ENCODE results near the gene PRKCE. TPM values are rescaled to one million over a fixed set of nuclear protein-coding genes. Genes with fewer than 3 reads are reported as not detected.

The PRKCE gene
- total and polyA plus RNA-seq, 2 of the 8 experiments (the other 6 are each of a cell fraction or from before 2014, with no cell fraction given), result 0.54 to 2.1 TPM

- Histone ChIP-seq H3K4me2 (ENCODE audit: insufficient read depth in 1 of 2, low read depth in 2 of 2, low read length in 2 of 2) (no peak overlapping the region), H3K4me3 (ENCODE audit: extremely low read depth in 1 of 4, insufficient read depth in 2 of 4, low read depth in 3 of 4, low read length in 4 of 4) (no peak overlapping the region), H2BK20ac (ENCODE audit: low read length) (no peak overlapping the region), H2AFZ (ENCODE audit: low read length) (no peak overlapping the region), H4K20me1 (replicated peaks in 1 of 2; ENCODE audit: control insufficient read depth in 1 of 2, insufficient read depth in 2 of 2, low read length in 2 of 2) (no peaks in the 10 kb centered on the region), H3K79me1 (ENCODE audit: low read depth, low read length) (no peaks in the 10 kb centered on the region), H3K23me2 (ENCODE audit: low read depth, low read length) (no peaks in the 10 kb centered on the region), H2BK5ac (ENCODE audit: low read depth, low read length) (no peak overlapping the region), H3K9me3 (ENCODE audit: insufficient read depth in 2 of 2, low read depth in 1 of 2, low read length in 1 of 2) (no peaks in the 10 kb centered on the region), H2AK5ac (ENCODE audit: low read depth, low read length) (no peak overlapping the region), H3K56ac (replicated peaks; ENCODE audit: insufficient read length, low read depth, low read length) (no peak overlapping the region), H3K18ac (ENCODE audit: extremely low read depth, low read length) (no peak overlapping the region), H3K4ac (replicated peaks; ENCODE audit: insufficient read length, low read depth, low read length) (no peak overlapping the region), H3K23ac (ENCODE audit: insufficient read length) (no peak overlapping the region), H4K8ac (ENCODE audit: extremely low read depth, insufficient read depth, low read length) (no peak overlapping the region), H2BK15ac (ENCODE audit: low read length) (no peak overlapping the region), H4K5ac (ENCODE audit: insufficient read length, low read depth, low read length) (no peak overlapping the region), H2BK120ac (replicated peaks; ENCODE audit: low read depth, low read length) (no peak overlapping the region), H3K36me3 (ENCODE audit: control insufficient read depth in 2 of 4, insufficient read depth in 4 of 4, low read length in 3 of 4) (no peaks in the 10 kb centered on the region), H3K27me3 (replicated peaks in 1 of 4; ENCODE audit: control insufficient read depth in 3 of 4, extremely low read depth in 1 of 4, insufficient read depth in 3 of 4, low read length in 3 of 4) (no peaks in the 10 kb centered on the region), H2BK12ac (ENCODE audit: low read depth, low read length) (no peak overlapping the region), H3K9ac (replicated peaks in 1 of 4; ENCODE audit: extremely low read depth in 1 of 4, low read depth in 3 of 4, low read length in 3 of 4) (no peak overlapping the region), H3K79me2 (ENCODE audit: control insufficient read depth in 1 of 2, insufficient read depth in 2 of 2, low read length in 2 of 2) (no peaks in the 10 kb centered on the region), H4K91ac (replicated peaks; ENCODE audit: insufficient read length, low read length) (no peak overlapping the region), H3K14ac (ENCODE audit: insufficient read length) (no peak overlapping the region), H3K27ac (ENCODE audit: low read depth, low read length) (no peak overlapping the region), H3K4me1 (replicated peaks in 1 of 4; ENCODE audit: control insufficient read depth in 3 of 4, insufficient read depth in 4 of 4, low read length in 3 of 4) (peaks cover 0 to 2% (median 0%) of the 10 kb centered on the region in 4 experiments; a peak in 2 of 7 replicates)
- DNase-seq (ENCODE audit: low read depth in 1 of 2, low spot score in 2 of 2) (no peak), FAIRE-seq (no peak)
- ChIA-PET CTCF (ENCODE audit: partially characterized antibody) (interaction anchor here (0.7 to 1.9 kb wide), 7 partner anchors 9 to 174 kb away, joined by 3 to 6 read pairs (median 4); no protein-coding TSS in a partner anchor), POLR2A (ENCODE audit: partially characterized antibody) (no interaction called here)
- 87% methylated on average over 7 of the region's 7 CpGs; no CpG with 5 or more reads in 1 of the 2 experiments for WGBS, 2 experiments (ENCODE audit: extremely low coverage in 1 of 2, insufficient coverage in 1 of 2, insufficient read length in 1 of 2, insufficient replicate concordance in 2 of 2, low coverage in 1 of 2, low lambda C conversion rate in 2 of 2, missing lambda C conversion rate in 1 of 2)
- TF ChIP-seq PHF8 (conservative IDR thresholded peaks at IDR 0.05; ENCODE audit: low read depth, low read length) (no peak), SIN3A (conservative IDR thresholded peaks at IDR 0.05 in 1 of 2, IDR thresholded peaks at IDR 0.05 in 1 of 2; ENCODE audit: low read depth in 1 of 2, low read length in 2 of 2) (no peak), HDAC2 (IDR thresholded peaks at IDR 0.05; ENCODE audit: borderline replicate concordance in 1 of 2, low read depth in 2 of 2, low read length in 2 of 2) (no peak), CEBPB (IDR thresholded peaks at IDR 0.05; ENCODE audit: low read depth, low read length) (no peak), TAF7 (optimal IDR thresholded peaks at IDR 0.05; ENCODE audit: borderline replicate concordance, low read depth, low read length) (no peak), EZH2 (IDR thresholded peaks at IDR 0.05; ENCODE audit: low read depth, low read length, severe bottlenecking) (no peak), MAFK (IDR thresholded peaks at IDR 0.05; ENCODE audit: low read depth, low read length) (no peak)
Measured at GRCh38 chr2:45889620-45890370, 238.3 kb downstream of the PRKCE start.
